ENCODE measurements around the gene RASA3.
"Not testable (repeated sequence)": the region's sequence is repeated elsewhere in the genome, so short reads cannot be mapped to it uniquely, and the experiment has no call there.

RASA3 gene

GRCh38 chr13:114106991-114107685 is 25.3 kb downstream of the RASA3 start:
- peaks cover 13% of the 10 kb centered on the region for H3K27me3 Mint-ChIP-seq (ENCODE audit: low read depth, poor library complexity)
- H3K9me3 Mint-ChIP-seq, result no peaks in the 10 kb centered on the region
- TF ChIP-seq CTCF (IDR thresholded peaks at IDR 0.05), result no peak
- H3K4me1 Mint-ChIP-seq, result peaks cover 56% of the 10 kb centered on the region
- no peaks in the 10 kb centered on the region for H3K36me3 Mint-ChIP-seq (ENCODE audit: low read depth)
- no peak overlapping the region for H3K4me3 Mint-ChIP-seq
- no peak for DNase-seq
- H3K27ac Mint-ChIP-seq, result no peak overlapping the region

- Mint-ChIP-seq H3K27ac (no peak overlapping the region), H3K4me3 (no peak overlapping the region), H3K27me3 (ENCODE audit: low read depth, poor library complexity) (peaks cover 13% of the 10 kb centered on the region), H3K4me1 (peaks cover 49% of the 10 kb centered on the region), H3K36me3 (ENCODE audit: low read depth) (no peaks in the 10 kb centered on the region), H3K9me3 (no peaks in the 10 kb centered on the region)
- no peak for DNase-seq
- TF ChIP-seq CTCF (IDR thresholded peaks at IDR 0.05), result no peak
Observed at GRCh38 chr13:114106526-114106925, 25.9 kb downstream of the RASA3 start.

GRCh38 chr13:114105521-114106225 is 26.8 kb downstream of the RASA3 start:
- no peak for TF ChIP-seq CTCF (IDR thresholded peaks at IDR 0.05)
- H3K27me3 Mint-ChIP-seq (ENCODE audit: low read depth, poor library complexity), result peaks cover 13% of the 10 kb centered on the region
- H3K4me1 Mint-ChIP-seq, result peaks cover 47% of the 10 kb centered on the region
- no peak for DNase-seq
- H3K4me3 Mint-ChIP-seq, result no peak overlapping the region
- no peaks in the 10 kb centered on the region for H3K9me3 Mint-ChIP-seq
- no peak overlapping the region for H3K27ac Mint-ChIP-seq
- H3K36me3 Mint-ChIP-seq (ENCODE audit: low read depth), result no peaks in the 10 kb centered on the region

GRCh38 chr13:114104655-114105520 is 27.5 kb downstream of the RASA3 start:
- Mint-ChIP-seq H3K4me1 (peaks cover 42% of the 10 kb centered on the region), H3K9me3 (no peaks in the 10 kb centered on the region), H3K36me3 (ENCODE audit: low read depth) (no peaks in the 10 kb centered on the region), H3K27ac (no peak overlapping the region), H3K4me3 (no peak overlapping the region), H3K27me3 (ENCODE audit: low read depth, poor library complexity) (peaks cover 13% of the 10 kb centered on the region)
- no peak for TF ChIP-seq CTCF (IDR thresholded peaks at IDR 0.05)
- DNase-seq, result no peak

- Mint-ChIP-seq H3K9me3 (no peaks in the 10 kb centered on the region), H3K27ac (no peak overlapping the region), H3K27me3 (ENCODE audit: low read depth, poor library complexity) (peaks cover 8% of the 10 kb centered on the region), H3K4me1 (peaks cover 37% of the 10 kb centered on the region), H3K4me3 (no peak overlapping the region), H3K36me3 (ENCODE audit: low read depth) (no peaks in the 10 kb centered on the region)
- DNase-seq, result no peak
- no peak for TF ChIP-seq CTCF (IDR thresholded peaks at IDR 0.05)
Observed at GRCh38 chr13:114103801-114104654, 28.4 kb downstream of the RASA3 start.

GRCh38 chr13:114103289-114103621 is 29.2 kb downstream of the RASA3 start:
- not testable (repeated sequence) for H3K27ac Mint-ChIP-seq; H3K27me3 Mint-ChIP-seq (ENCODE audit: low read depth, poor library complexity); H3K4me3 Mint-ChIP-seq; H3K9me3 Mint-ChIP-seq; H3K36me3 Mint-ChIP-seq (ENCODE audit: low read depth)
- H3K4me1 Mint-ChIP-seq, result peaks cover 37% of the 10 kb centered on the region
- DNase-seq, result peak; percentile 3
